ENCODE results near the gene DNAJC8. TPM values are rescaled to one million over a fixed set of nuclear protein-coding genes. Genes with fewer than 3 reads are reported as not detected.

DNAJC8 gene
- total RNA-seq, 2 donors from 2014 or later = 66.2 to 102 TPM

GRCh38 chr1:28241638-28242241, 8.9 kb upstream of the DNAJC8 start:
- Mint-ChIP-seq H3K9me3 (no peaks in the 10 kb centered on the region), H3K4me3 (no peak overlapping the region), H3K36me3 (ENCODE audit: low read depth) (no peaks in the 10 kb centered on the region), H3K27me3 (no peaks in the 10 kb centered on the region), H3K4me1 (peaks cover 17% of the 10 kb centered on the region), H3K27ac (no peak overlapping the region)
- ATAC-seq (replicated peaks) = no peak

- H3K36me3 Mint-ChIP-seq (ENCODE audit: low read depth) = no peaks in the 10 kb centered on the region
- peaks cover 11% of the 10 kb centered on the region for H3K4me1 Mint-ChIP-seq
- no peaks in the 10 kb centered on the region for H3K9me3 Mint-ChIP-seq
- no peak overlapping the region for H3K4me3 Mint-ChIP-seq
- no peaks in the 10 kb centered on the region for H3K27me3 Mint-ChIP-seq
- H3K27ac Mint-ChIP-seq = no peak overlapping the region
- no peak for ATAC-seq (replicated peaks)
These were observed 7.2 kb upstream of the DNAJC8 start for GRCh38 chr1:28240024-28240423.

- Mint-ChIP-seq H3K4me3 (no peak overlapping the region), H3K4me1 (peaks cover 5% of the 10 kb centered on the region), H3K9me3 (no peaks in the 10 kb centered on the region), H3K27ac (no peak overlapping the region), H3K36me3 (ENCODE audit: low read depth) (no peaks in the 10 kb centered on the region), H3K27me3 (no peaks in the 10 kb centered on the region)
- no peak for ATAC-seq (replicated peaks)
These were observed 6.2 kb upstream of the DNAJC8 start for GRCh38 chr1:28239004-28239403.

- no peak overlapping the region for H3K27ac Mint-ChIP-seq
- H3K9me3 Mint-ChIP-seq = no peaks in the 10 kb centered on the region
- no peaks in the 10 kb centered on the region for H3K27me3 Mint-ChIP-seq
- no peak for ATAC-seq (replicated peaks)
- peaks cover 10% of the 10 kb centered on the region for H3K4me1 Mint-ChIP-seq
- no peak overlapping the region for H3K4me3 Mint-ChIP-seq
- H3K36me3 Mint-ChIP-seq (ENCODE audit: low read depth) = peaks cover 12% of the 10 kb centered on the region
These were observed 4.0 kb upstream of the DNAJC8 start for GRCh38 chr1:28236656-28237322.

- peaks cover 12% of the 10 kb centered on the region for H3K36me3 Mint-ChIP-seq (ENCODE audit: low read depth)
- H3K4me3 Mint-ChIP-seq = no peak within 1 kb of the TSS
- ATAC-seq (replicated peaks) = peak; percentile 98
- no peak within 1 kb of the TSS for H3K27ac Mint-ChIP-seq
- no peaks in the 10 kb centered on the region for H3K27me3 Mint-ChIP-seq
- no peaks in the 10 kb centered on the region for H3K9me3 Mint-ChIP-seq
- peaks cover 10% of the 10 kb centered on the region for H3K4me1 Mint-ChIP-seq
These were observed 3.2 kb upstream of the DNAJC8 start, which contains the start of gene ATP5IF1 for GRCh38 chr1:28235755-28236655. Gene ATP5IF1 (plus strand): TSS chr1:28236124. CDS start chr1:28236184, 60 bp downstream.

- H3K4me3 Mint-ChIP-seq = peak overlapping the region; percentile 99
- peaks cover 38% of the 10 kb centered on the region for H3K36me3 Mint-ChIP-seq (ENCODE audit: low read depth)
- H3K9me3 Mint-ChIP-seq = no peaks in the 10 kb centered on the region
- no peak for ATAC-seq (replicated peaks)
- peaks cover 10% of the 10 kb centered on the region for H3K4me1 Mint-ChIP-seq
- peak overlapping the region; percentile 99 for H3K27ac Mint-ChIP-seq
- no peaks in the 10 kb centered on the region for H3K27me3 Mint-ChIP-seq
These were observed 406 bp upstream of the DNAJC8 start for GRCh38 chr1:28233264-28233606.

GRCh38 chr1:28229996-28230395, 2.8 kb downstream of the DNAJC8 start:
- Mint-ChIP-seq H3K27me3 (no peaks in the 10 kb centered on the region), H3K4me1 (peaks cover 10% of the 10 kb centered on the region), H3K4me3 (no peak overlapping the region), H3K27ac (no peak overlapping the region), H3K9me3 (no peaks in the 10 kb centered on the region), H3K36me3 (ENCODE audit: low read depth) (peaks cover 70% of the 10 kb centered on the region)
- ATAC-seq (replicated peaks) = no peak

- peaks cover 10% of the 10 kb centered on the region for H3K4me1 Mint-ChIP-seq
- no peak for ATAC-seq (replicated peaks)
- H3K27me3 Mint-ChIP-seq = no peaks in the 10 kb centered on the region
- H3K27ac Mint-ChIP-seq = no peak overlapping the region
- no peak overlapping the region for H3K4me3 Mint-ChIP-seq
- H3K9me3 Mint-ChIP-seq = no peaks in the 10 kb centered on the region
- H3K36me3 Mint-ChIP-seq (ENCODE audit: low read depth) = peaks cover 79% of the 10 kb centered on the region
These were observed 3.7 kb downstream of the DNAJC8 start for GRCh38 chr1:28229089-28229488.

- ATAC-seq (replicated peaks) = no peak
- H3K27ac Mint-ChIP-seq = no peak overlapping the region
- no peaks in the 10 kb centered on the region for H3K27me3 Mint-ChIP-seq
- H3K4me1 Mint-ChIP-seq = peaks cover 7% of the 10 kb centered on the region
- H3K36me3 Mint-ChIP-seq (ENCODE audit: low read depth) = peaks cover 89% of the 10 kb centered on the region
- no peaks in the 10 kb centered on the region for H3K9me3 Mint-ChIP-seq
- no peak overlapping the region for H3K4me3 Mint-ChIP-seq
These were observed 19.5 kb downstream of the DNAJC8 start for GRCh38 chr1:28213315-28213714.

GRCh38 chr1:28209700-28210099, 23.1 kb downstream of the DNAJC8 start:
- Mint-ChIP-seq H3K9me3 (no peaks in the 10 kb centered on the region), H3K27ac (no peak overlapping the region), H3K36me3 (ENCODE audit: low read depth) (peaks cover 88% of the 10 kb centered on the region), H3K4me3 (no peak overlapping the region), H3K4me1 (peaks cover 7% of the 10 kb centered on the region), H3K27me3 (no peaks in the 10 kb centered on the region)
- ATAC-seq (replicated peaks) = no peak

GRCh38 chr1:28208818-28209441, 23.9 kb downstream of the DNAJC8 start:
- Mint-ChIP-seq H3K27me3 (no peaks in the 10 kb centered on the region), H3K9me3 (no peaks in the 10 kb centered on the region), H3K36me3 (ENCODE audit: low read depth) (peaks cover 92% of the 10 kb centered on the region), H3K4me3 (no peak overlapping the region), H3K4me1 (peaks cover 7% of the 10 kb centered on the region), H3K27ac (no peak overlapping the region)
- peak; percentile 87 for ATAC-seq (replicated peaks)

GRCh38 chr1:28205243-28205642, 27.6 kb downstream of the DNAJC8 start:
- Mint-ChIP-seq H3K9me3 (no peaks in the 10 kb centered on the region), H3K36me3 (ENCODE audit: low read depth) (peaks cover 92% of the 10 kb centered on the region), H3K27ac (no peak overlapping the region), H3K27me3 (no peaks in the 10 kb centered on the region), H3K4me3 (no peak overlapping the region), H3K4me1 (peaks cover 23% of the 10 kb centered on the region)
- no peak for ATAC-seq (replicated peaks)

- H3K9me3 Mint-ChIP-seq = peaks cover 5% of the 10 kb centered on the region
- H3K36me3 Mint-ChIP-seq (ENCODE audit: low read depth) = peaks cover 89% of the 10 kb centered on the region
- H3K27me3 Mint-ChIP-seq = no peaks in the 10 kb centered on the region
- peak overlapping the region; percentile 79 for H3K4me3 Mint-ChIP-seq
- peaks cover 44% of the 10 kb centered on the region for H3K4me1 Mint-ChIP-seq
- ATAC-seq (replicated peaks) = no peak
- peak overlapping the region; percentile 90 for H3K27ac Mint-ChIP-seq
These were observed 32.5 kb downstream of the DNAJC8 start for GRCh38 chr1:28200234-28200873.

All from activated T-helper 17 cell treated with anti-CD3 and anti-CD28 coated beads, Interleukin-2, amount 50 U/mL, for 72 hours (primary cell).